AG09319 (cell line): Measurements from ENCODE around the gene FAM9C.

Source experiments
- DNase-seq: peaks from one replicate; pipeline ENCODE4 v3.0.0-alpha.2; 2010; ENCODE audit warnings: low read depth; ENCODE audit errors: extremely low read depth
- CTCF ChIP-seq: IDR thresholded peaks from 2 replicates; pipeline ENCODE4 v1.5.1; 2011; ENCODE audit warnings: low read depth, mild to moderate bottlenecking, inconsistent platforms, low read length, moderate library complexity

Gene FAM9C

GRCh38 chrX:13059637-13060499 is 15.4 kb upstream of the FAM9C start:
- TF ChIP-seq CTCF, result no peak
- no peak for DNase-seq

- no peak for TF ChIP-seq CTCF
- DNase-seq, result no peak
These were observed 11.1 kb upstream of the FAM9C start for GRCh38 chrX:13055486-13055885.

DNA sequence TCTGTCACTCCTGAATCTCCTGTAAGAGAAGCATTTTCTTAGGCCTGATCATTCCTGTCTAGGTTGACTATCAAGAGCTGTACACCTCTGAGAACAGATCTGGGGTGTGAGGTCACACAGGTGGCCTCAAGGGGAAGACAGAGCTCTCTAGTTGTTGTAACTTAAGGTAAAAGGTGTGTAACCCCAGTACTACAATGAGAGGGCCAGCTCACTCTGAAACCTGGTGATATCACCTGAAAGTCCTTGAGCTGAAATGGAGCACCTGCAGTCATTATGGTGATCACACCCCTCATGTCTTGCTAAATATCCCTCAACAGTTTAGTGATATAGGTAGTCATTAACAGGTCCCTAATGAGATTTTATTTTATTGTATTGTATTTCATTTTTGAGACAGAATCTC is 8.8 kb upstream of the FAM9C start:
- no peak for TF ChIP-seq CTCF
- no peak for DNase-seq

GRCh38 chrX:13051529-13052172 is 7.2 kb upstream of the FAM9C start:
- no peak for TF ChIP-seq CTCF
- no peak for DNase-seq

DNA sequence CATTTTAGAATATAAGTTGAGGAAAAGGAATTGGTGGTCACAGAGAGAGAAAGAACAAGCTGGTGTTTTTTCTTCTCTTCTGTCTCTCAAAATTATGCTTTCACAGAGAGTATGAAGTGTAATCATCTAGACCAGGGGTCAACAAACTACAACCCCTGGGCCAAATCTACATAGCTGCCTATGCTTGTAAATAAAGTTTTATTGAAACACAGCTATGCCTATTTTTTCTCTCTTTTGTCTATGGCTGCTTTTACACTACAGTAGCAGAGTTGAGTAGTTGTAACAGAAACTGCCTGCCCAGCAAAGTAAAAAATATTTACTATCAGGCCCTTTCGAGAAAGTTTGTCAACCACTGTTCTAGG is 6.7 kb upstream of the FAM9C start:
- no peak for TF ChIP-seq CTCF
- DNase-seq, result no peak

GRCh38 chrX:13050151-13050550 is 5.7 kb upstream of the FAM9C start:
- no peak for TF ChIP-seq CTCF
- no peak for DNase-seq

GRCh38 chrX:13048280-13048679 is 3.9 kb upstream of the FAM9C start:
- no peak for TF ChIP-seq CTCF
- no peak for DNase-seq
